GM12875 (cell line): ENCODE data around the gene CCNJ.
A peak's percentile ranks its signal among the peaks of the same experiment; 100 is the strongest.
"Not testable (repeated sequence)": the region's sequence is repeated elsewhere in the genome, so short reads cannot be mapped to it uniquely, and the experiment has no call there.

Experiments
- H3K4me3 ChIP-seq: one replicate; pipeline ENCODE4 v1.5.1; 2011; ENCODE audit warnings: low read depth, low read length, control low read depth
- CTCF ChIP-seq: IDR thresholded peaks from 2 replicates; pipeline ENCODE4 v1.5.1; 2011; ENCODE audit warnings: low read depth, mild to moderate bottlenecking, control low read depth, inconsistent platforms, low read length, moderate library complexity, borderline replicate concordance; ENCODE audit not compliant: insufficient read depth

CCNJ gene

GRCh38 chr10:96043033-96043892 lies at the start of gene CCNJ:
CCNJ (plus strand) TSS chr10:96043583; CDS start chr10:96044394, 811 bp downstream.
- H3K4me3 ChIP-seq: peak within 1 kb of the TSS; percentile 93
- peak; percentile 8; the same call in 1 of the 2 replicates for TF ChIP-seq CTCF

GRCh38 chr10:95994376-95994775 lies 49.0 kb upstream of the CCNJ start:
- H3K4me3 ChIP-seq: not testable (repeated sequence)

- TF ChIP-seq CTCF: no peak
Observed at GRCh38 chr10:95998255-95998784, 45.1 kb upstream of the CCNJ start.

GRCh38 chr10:96013956-96014355 lies 29.4 kb upstream of the CCNJ start:
- no peak overlapping the region for H3K4me3 ChIP-seq
- no peak for TF ChIP-seq CTCF

More at GRCh38 chr10:95998255-95998784, 45.1 kb upstream of the CCNJ start:
- no peak overlapping the region for H3K4me3 ChIP-seq

GRCh38 chr10:96014473-96015102 lies 28.8 kb upstream of the CCNJ start:
- no peak overlapping the region for H3K4me3 ChIP-seq
- no peak for TF ChIP-seq CTCF

GRCh38 chr10:96017191-96017687 lies 26.1 kb upstream of the CCNJ start:
- no peak overlapping the region for H3K4me3 ChIP-seq
- peak; percentile 56 for TF ChIP-seq CTCF

GRCh38 chr10:96021332-96021731 lies 22.1 kb upstream of the CCNJ start:
- H3K4me3 ChIP-seq: no peak overlapping the region
- TF ChIP-seq CTCF: no peak
